Activated CD4-positive, alpha-beta memory T cell treated with anti-CD3 and anti-CD28 coated beads, Interleukin-2, amount 10 ng/mL, durations not matched to agents 7 days and 5 days (primary cell): ENCODE data around the gene RABEP1. TPM values are rescaled to one million over a fixed set of nuclear protein-coding genes. Genes with fewer than 3 reads are reported as not detected.

Source experiments
- CTCF ChIA-PET: fragments of 350-600 bp; sonication (Branson Sonifier 250); formaldehyde crosslinking; loops from one replicate; lab custom pipeline; 2021; ENCODE audit warnings: antibody characterized with exemption, inconsistent platforms; lab: Charles Lee
- POLR2A ChIA-PET: fragments of 350-600 bp; sonication (Branson Sonifier 250); formaldehyde crosslinking; loops from one replicate; lab custom pipeline; 2021; ENCODE audit warnings: antibody characterized with exemption; lab: Charles Lee
- DNase-seq: peaks from one replicate; pipeline ENCODE4 v3.0.0-alpha.2; 2020
- H3K27ac Mint-ChIP-seq: one replicate; pipeline ENCODE4 v1.8.0; 2021; ENCODE audit warnings: mild to moderate bottlenecking, mixed read lengths
- H3K27me3 Mint-ChIP-seq: one replicate; pipeline ENCODE4 v1.8.0; 2021; ENCODE audit warnings: mixed read lengths
- H3K36me3 Mint-ChIP-seq: one replicate; pipeline ENCODE4 v1.8.0; 2021; ENCODE audit warnings: low read depth, mixed read lengths
- H3K4me1 Mint-ChIP-seq: one replicate; pipeline ENCODE4 v1.8.0; 2021; ENCODE audit warnings: mixed read lengths
- H3K4me3 Mint-ChIP-seq: one replicate; pipeline ENCODE4 v1.8.0; 2021; ENCODE audit warnings: mild to moderate bottlenecking, mixed read lengths
- H3K9me3 Mint-ChIP-seq: one replicate; pipeline ENCODE4 v1.8.0; 2021; ENCODE audit warnings: mixed read lengths
- total RNA-seq, 2 experiments: library from RNA; stranded (reverse); gene quantifications; one replicate each; pipeline ENCODE4 v1.2.3, GENCODE V29; 2021

The RABEP1 gene
- total RNA-seq, 2 experiments from 2014 or later: 37.3 to 37.8 TPM

DNA sequence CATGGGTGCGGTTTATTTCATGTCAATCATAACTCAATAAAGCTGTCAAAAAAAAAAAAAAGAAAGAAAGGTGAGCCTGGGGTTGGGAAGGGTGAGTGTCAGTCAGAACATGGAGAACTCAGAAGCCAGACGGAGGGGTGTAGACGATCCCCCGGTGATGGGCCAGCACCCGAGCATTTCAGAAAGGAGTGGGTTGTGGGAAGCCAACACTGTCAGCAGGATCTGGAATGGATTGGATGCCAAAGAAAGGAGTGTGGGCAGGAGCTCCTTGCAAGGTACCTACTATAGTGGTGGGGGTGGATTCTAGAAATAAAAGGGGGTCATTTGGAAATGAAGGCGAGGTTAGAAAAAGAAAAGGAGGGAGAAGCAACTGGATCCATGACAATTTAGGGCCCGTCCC is 27.7 kb upstream of the RABEP1 start:
- H3K4me1 Mint-ChIP-seq: peaks cover 20% of the 10 kb centered on the region
- peaks cover 2% of the 10 kb centered on the region for H3K27me3 Mint-ChIP-seq
- no peak overlapping the region for H3K27ac Mint-ChIP-seq
- no peaks in the 10 kb centered on the region for H3K36me3 Mint-ChIP-seq
- DNase-seq: no peak
- H3K4me3 Mint-ChIP-seq: no peak overlapping the region
- ChIA-PET CTCF (interaction anchor here (0.7 kb wide), 1 partner anchor 77 kb away, joined by 3 read pairs; no protein-coding TSS in a partner anchor), POLR2A (no interaction called here)
- no peaks in the 10 kb centered on the region for H3K9me3 Mint-ChIP-seq

DNA sequence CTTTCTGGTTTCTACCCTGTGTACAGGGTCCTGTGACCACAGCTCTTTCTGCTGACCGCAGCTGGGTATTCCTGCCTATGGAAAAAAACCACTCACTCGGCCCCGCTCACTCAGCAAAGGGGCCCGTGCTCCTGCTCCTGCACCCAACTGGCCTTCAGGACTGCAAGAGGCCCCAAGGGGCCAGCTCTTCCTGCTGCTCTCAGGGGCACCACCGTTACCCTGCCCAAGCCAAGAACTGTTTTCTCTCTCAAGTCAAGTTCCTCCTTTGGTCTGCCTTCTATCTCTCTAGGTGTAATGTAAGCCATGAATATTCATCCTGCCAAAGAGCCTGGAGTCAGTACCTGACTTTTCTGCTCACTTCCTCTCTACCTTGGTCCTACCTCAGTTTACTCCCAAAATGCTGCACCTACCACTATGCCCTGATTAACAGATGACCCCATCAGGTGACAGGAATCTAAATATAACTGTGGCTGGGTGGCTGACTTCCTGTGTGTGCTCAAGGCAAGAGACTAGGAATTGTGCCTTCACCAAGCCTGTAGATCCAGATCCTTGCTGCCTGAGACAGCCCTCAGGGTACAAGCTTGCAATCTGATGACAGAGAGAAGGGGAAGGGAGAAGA is 27.1 kb upstream of the RABEP1 start:
- H3K4me3 Mint-ChIP-seq: no peak overlapping the region
- CTCF ChIA-PET: no interaction called here
- H3K27me3 Mint-ChIP-seq: no peaks in the 10 kb centered on the region
- no peaks in the 10 kb centered on the region for H3K9me3 Mint-ChIP-seq
- DNase-seq: no peak
- H3K27ac Mint-ChIP-seq: peak overlapping the region; percentile 38
- POLR2A ChIA-PET: no interaction called here
- H3K36me3 Mint-ChIP-seq: no peaks in the 10 kb centered on the region
- H3K4me1 Mint-ChIP-seq: peaks cover 15% of the 10 kb centered on the region

- POLR2A ChIA-PET: no interaction called here
- Mint-ChIP-seq H3K27ac (no peak overlapping the region), H3K9me3 (no peaks in the 10 kb centered on the region), H3K4me3 (no peak overlapping the region), H3K4me1 (peaks cover 15% of the 10 kb centered on the region), H3K36me3 (no peaks in the 10 kb centered on the region), H3K27me3 (no peaks in the 10 kb centered on the region)
- CTCF ChIA-PET: interaction anchor here (0.6 kb wide), 1 partner anchor 331 kb away, joined by 3 read pairs; no protein-coding TSS in a partner anchor
- DNase-seq: no peak
Observed at GRCh38 chr17:5257124-5257523, 25.0 kb upstream of the RABEP1 start.

GRCh38 chr17:5260542-5260941 is 21.5 kb upstream of the RABEP1 start:
- Mint-ChIP-seq H3K4me1 (peaks cover 3% of the 10 kb centered on the region), H3K36me3 (no peaks in the 10 kb centered on the region), H3K27ac (no peak overlapping the region), H3K27me3 (no peaks in the 10 kb centered on the region), H3K4me3 (no peak overlapping the region), H3K9me3 (no peaks in the 10 kb centered on the region)
- DNase-seq: no peak
- CTCF ChIA-PET: no interaction called here
- POLR2A ChIA-PET: no interaction called here

DNA sequence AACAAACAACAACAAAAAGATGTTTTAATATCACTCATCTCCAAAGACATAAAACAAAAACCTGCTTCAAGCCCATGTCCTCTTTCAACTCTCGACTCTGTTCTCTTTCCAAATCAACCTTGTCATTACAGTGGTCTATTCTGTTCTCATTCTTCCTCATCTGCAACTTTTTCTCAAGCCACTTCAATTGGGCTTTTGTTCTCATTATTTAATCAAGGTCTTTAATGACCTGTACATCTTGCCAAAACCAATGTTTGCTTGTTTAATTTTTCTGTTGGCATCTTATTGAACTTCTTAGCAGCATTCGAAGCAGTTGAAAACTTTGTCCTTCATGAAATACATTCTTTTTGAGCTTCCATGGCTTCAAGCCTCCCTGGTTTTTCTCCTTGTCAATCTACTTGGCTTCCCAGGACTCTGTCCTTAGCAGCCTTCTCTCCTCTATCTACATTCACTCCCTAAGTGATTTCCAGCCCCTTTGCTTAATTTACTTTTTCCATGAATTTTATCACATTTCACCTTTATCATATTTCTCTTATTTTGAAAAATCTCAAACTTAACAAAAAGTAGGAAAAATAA is 19.6 kb upstream of the RABEP1 start:
- ChIA-PET POLR2A (no interaction called here), CTCF (no interaction called here)
- Mint-ChIP-seq H3K27ac (no peak overlapping the region), H3K27me3 (no peaks in the 10 kb centered on the region), H3K4me3 (no peak overlapping the region), H3K9me3 (no peaks in the 10 kb centered on the region), H3K36me3 (no peaks in the 10 kb centered on the region), H3K4me1 (no peaks in the 10 kb centered on the region)
- DNase-seq: no peak

- DNase-seq: no peak
- Mint-ChIP-seq H3K4me3 (no peak overlapping the region), H3K27me3 (no peaks in the 10 kb centered on the region), H3K36me3 (no peaks in the 10 kb centered on the region), H3K4me1 (no peaks in the 10 kb centered on the region), H3K9me3 (no peaks in the 10 kb centered on the region), H3K27ac (no peak overlapping the region)
- ChIA-PET CTCF (no interaction called here), POLR2A (no interaction called here)
Observed at GRCh38 chr17:5263441-5263840, 18.6 kb upstream of the RABEP1 start.

- no peaks in the 10 kb centered on the region for H3K36me3 Mint-ChIP-seq
- no peaks in the 10 kb centered on the region for H3K9me3 Mint-ChIP-seq
- H3K4me1 Mint-ChIP-seq: no peaks in the 10 kb centered on the region
- no peaks in the 10 kb centered on the region for H3K27me3 Mint-ChIP-seq
- H3K4me3 Mint-ChIP-seq: no peak overlapping the region
- ChIA-PET POLR2A (no interaction called here), CTCF (no interaction called here)
- H3K27ac Mint-ChIP-seq: no peak overlapping the region
- no peak for DNase-seq
Observed at GRCh38 chr17:5264893-5265292, 17.2 kb upstream of the RABEP1 start.

DNA sequence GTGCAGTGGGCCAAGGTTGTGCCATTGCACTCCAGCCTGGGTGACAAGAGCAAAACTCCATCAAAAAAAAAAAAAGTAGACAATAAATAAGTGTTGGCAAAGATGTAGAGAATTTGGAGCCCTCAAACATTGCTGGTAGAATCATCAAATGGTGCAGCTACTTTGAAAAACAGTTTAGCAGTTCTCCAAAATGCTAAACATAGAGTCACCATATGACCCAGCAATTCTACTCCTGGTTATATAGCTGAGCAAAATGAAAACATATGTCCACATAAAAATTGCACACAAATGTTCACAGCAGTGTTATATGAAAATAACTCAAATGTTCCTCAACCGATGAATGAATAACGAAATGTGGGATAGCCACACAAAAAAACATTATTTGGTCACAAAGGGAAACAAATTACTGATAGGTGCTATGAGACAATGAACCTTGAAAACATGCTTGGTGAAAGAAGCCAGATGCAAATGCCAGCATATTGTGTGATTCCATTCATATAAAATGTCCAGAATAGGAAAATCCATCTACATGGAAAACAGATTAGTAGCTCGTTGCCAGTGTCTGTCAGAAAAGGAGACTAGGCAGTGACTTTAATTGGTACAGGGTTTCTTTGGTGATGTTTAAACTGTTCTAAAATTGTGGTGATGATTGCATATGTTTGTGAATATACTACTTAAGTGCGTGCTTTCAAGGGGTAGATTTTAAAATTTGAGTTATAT is 12.7 kb upstream of the RABEP1 start:
- ChIA-PET CTCF (no interaction called here), POLR2A (no interaction called here)
- Mint-ChIP-seq H3K9me3 (no peaks in the 10 kb centered on the region), H3K27me3 (no peaks in the 10 kb centered on the region), H3K4me1 (peaks cover 15% of the 10 kb centered on the region), H3K36me3 (no peaks in the 10 kb centered on the region), H3K27ac (no peak overlapping the region), H3K4me3 (no peak overlapping the region)
- no peak for DNase-seq

DNA sequence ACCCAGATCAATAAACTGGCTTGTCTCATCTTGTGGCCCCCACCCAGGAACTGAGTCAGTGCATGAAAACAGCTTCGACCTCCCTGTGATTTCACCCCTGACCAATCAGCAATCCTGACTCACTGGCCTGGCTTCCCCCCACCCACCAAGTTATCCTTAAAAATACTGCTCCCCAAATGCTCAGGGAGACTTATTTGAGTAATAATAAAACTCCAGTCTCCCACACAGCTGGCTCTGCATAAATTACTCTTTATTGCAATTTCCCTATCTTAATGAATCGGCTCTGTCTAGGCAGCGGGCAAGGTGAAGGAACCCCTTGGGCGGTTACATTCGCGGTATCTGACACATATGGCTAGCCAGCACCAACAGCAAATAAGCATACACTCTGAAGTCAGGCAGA is 9.8 kb upstream of the RABEP1 start:
- ChIA-PET POLR2A (interaction anchor here (1.0 kb wide), 1 partner anchor 213 kb away, joined by 3 read pairs; the partner anchor contains the start of gene DERL2), CTCF (no interaction called here)
- no peaks in the 10 kb centered on the region for H3K36me3 Mint-ChIP-seq
- no peaks in the 10 kb centered on the region for H3K27me3 Mint-ChIP-seq
- no peak overlapping the region for H3K4me3 Mint-ChIP-seq
- DNase-seq: no peak
- H3K9me3 Mint-ChIP-seq: no peaks in the 10 kb centered on the region
- no peak overlapping the region for H3K27ac Mint-ChIP-seq
- peaks cover 15% of the 10 kb centered on the region for H3K4me1 Mint-ChIP-seq

GRCh38 chr17:5282642-5283217 is 646 bp downstream of the RABEP1 start:
- peaks cover 15% of the 10 kb centered on the region for H3K36me3 Mint-ChIP-seq
- H3K27ac Mint-ChIP-seq: peak overlapping the region; percentile 84
- peak overlapping the region; percentile 88 for H3K4me3 Mint-ChIP-seq
- peaks cover 34% of the 10 kb centered on the region for H3K4me1 Mint-ChIP-seq
- H3K27me3 Mint-ChIP-seq: no peaks in the 10 kb centered on the region
- no peaks in the 10 kb centered on the region for H3K9me3 Mint-ChIP-seq
- DNase-seq: no peak
- ChIA-PET POLR2A (interaction anchor here (0.7 to 2.0 kb wide), 9 partner anchors 9 to 157 kb away, joined by 3 to 7 read pairs (median 4); partner anchors contain the start of genes C1QBP and ZNF594), CTCF (interaction anchor here (0.9 to 2.0 kb wide), 4 partner anchors 9 to 220 kb away, joined by 3 to 6 read pairs (median 4); no protein-coding TSS in a partner anchor)

DNA sequence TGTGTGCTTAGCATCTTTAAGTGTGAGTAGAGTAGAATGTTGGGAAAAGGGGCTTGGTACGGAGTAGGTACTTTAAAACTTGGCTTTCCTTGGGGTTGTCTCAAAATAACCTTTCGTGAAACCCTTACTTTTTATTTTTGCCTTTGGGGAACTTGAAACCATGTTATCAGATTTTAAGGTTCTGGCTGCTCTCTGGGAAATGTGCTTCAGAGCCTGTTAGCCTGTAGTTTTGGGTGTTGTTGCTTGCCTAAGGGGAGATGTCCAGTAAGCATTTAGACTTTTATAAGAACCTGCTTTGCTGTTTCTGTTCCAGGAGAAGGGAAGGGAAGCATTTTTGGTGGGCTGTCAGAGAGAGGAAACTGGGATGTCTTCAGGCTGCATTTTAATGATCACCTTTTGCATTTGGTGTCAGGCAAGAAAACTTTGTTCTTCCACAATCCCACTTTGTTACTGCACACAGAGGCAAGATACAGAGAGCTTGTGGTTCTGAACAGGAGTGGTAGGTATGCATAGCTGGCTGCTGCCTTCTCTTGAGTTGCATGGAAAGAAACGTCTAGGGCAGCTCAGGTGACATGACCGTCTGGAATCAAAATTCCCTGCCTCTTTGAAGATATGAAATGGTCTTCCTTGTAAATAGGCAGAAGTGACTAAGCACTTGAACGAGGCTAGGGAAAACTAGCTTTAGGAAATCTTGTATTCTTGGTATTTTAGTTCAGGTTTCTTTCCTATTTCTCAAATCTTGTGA is 1.7 kb downstream of the RABEP1 start:
- peaks cover 18% of the 10 kb centered on the region for H3K36me3 Mint-ChIP-seq
- POLR2A ChIA-PET: interaction anchor here (1.3 to 1.9 kb wide), 5 partner anchors 14 to 135 kb away, joined by 3 to 7 read pairs (median 4); no protein-coding TSS in a partner anchor
- CTCF ChIA-PET: interaction anchor here (0.8 to 1.6 kb wide), 3 partner anchors 10 to 26 kb away, joined by 3 to 4 read pairs (median 3); no protein-coding TSS in a partner anchor
- H3K27ac Mint-ChIP-seq: no peak overlapping the region
- peaks cover 38% of the 10 kb centered on the region for H3K4me1 Mint-ChIP-seq
- no peak for DNase-seq
- peak overlapping the region; percentile 88 for H3K4me3 Mint-ChIP-seq
- H3K9me3 Mint-ChIP-seq: no peaks in the 10 kb centered on the region
- no peaks in the 10 kb centered on the region for H3K27me3 Mint-ChIP-seq

GRCh38 chr17:5284681-5285080 is 2.6 kb downstream of the RABEP1 start:
- Mint-ChIP-seq H3K27me3 (no peaks in the 10 kb centered on the region), H3K27ac (no peak overlapping the region), H3K36me3 (peaks cover 18% of the 10 kb centered on the region), H3K4me3 (no peak overlapping the region), H3K9me3 (no peaks in the 10 kb centered on the region), H3K4me1 (peaks cover 43% of the 10 kb centered on the region)
- DNase-seq: no peak
- ChIA-PET CTCF (no interaction called here), POLR2A (no interaction called here)
